ENCODE measurements around the gene PASK. TPM values are rescaled to one million over a fixed set of nuclear protein-coding genes. Genes with fewer than 3 reads are reported as not detected.

The PASK gene
- total and polyA plus RNA-seq, 2 experiments from 2014 or later, result 2.5 to 8.8 TPM

DNA sequence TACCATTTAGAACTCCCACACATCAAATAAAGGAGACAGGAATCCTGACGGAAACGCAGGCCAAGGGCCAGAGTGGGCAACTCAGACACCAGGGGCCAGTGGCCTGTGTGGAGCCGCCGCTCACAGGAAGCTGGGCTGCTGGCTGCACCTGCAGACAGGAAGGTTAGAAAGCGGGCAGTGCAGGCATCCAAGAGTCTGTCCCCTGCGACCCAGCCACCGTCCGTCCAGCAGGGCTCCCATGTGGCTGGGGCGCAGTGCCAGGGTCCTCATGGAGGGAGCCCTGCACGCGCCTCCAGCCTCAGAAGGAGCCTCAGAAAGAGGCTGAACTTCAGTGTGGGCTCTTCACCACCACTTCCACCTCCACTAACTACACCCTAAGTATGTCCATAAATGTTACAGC lies 36.7 kb upstream of the PASK start:
- 96% methylated on average over 11 of the region's 11 CpGs for WGBS (ENCODE audit: low lambda C conversion rate, missing lambda C conversion rate)
- Histone ChIP-seq H3K9me2 (replicated peaks; ENCODE audit: insufficient read depth) (no peaks in the 10 kb centered on the region), H3K27me3 (no peaks in the 10 kb centered on the region), H3K4me3 (no peak overlapping the region), H3K4me1 (ENCODE audit: insufficient read depth) (peaks cover 4% of the 10 kb centered on the region), H4K20me1 (ENCODE audit: insufficient read depth, poor library complexity, severe bottlenecking) (no peaks in the 10 kb centered on the region), H2AFZ (no peak overlapping the region), H3K36me3 (replicated peaks; ENCODE audit: insufficient read depth, low read depth) (no peaks in the 10 kb centered on the region), H3K27ac (no peak overlapping the region), H3K9me3 (ENCODE audit: low read depth) (no peaks in the 10 kb centered on the region), H3K79me2 (no peaks in the 10 kb centered on the region), H3K4me2 (no peak overlapping the region)
- no peak for DNase-seq (ENCODE audit: low spot score)
- no peak for TF ChIP-seq EZH2phosphoT487 (IDR thresholded peaks at IDR 0.05; ENCODE audit: low read depth, severe bottlenecking, unreplicated experiment)
- no peak for TF ChIP-seq EZH2 (IDR thresholded peaks at IDR 0.05; ENCODE audit: borderline replicate concordance)

DNA sequence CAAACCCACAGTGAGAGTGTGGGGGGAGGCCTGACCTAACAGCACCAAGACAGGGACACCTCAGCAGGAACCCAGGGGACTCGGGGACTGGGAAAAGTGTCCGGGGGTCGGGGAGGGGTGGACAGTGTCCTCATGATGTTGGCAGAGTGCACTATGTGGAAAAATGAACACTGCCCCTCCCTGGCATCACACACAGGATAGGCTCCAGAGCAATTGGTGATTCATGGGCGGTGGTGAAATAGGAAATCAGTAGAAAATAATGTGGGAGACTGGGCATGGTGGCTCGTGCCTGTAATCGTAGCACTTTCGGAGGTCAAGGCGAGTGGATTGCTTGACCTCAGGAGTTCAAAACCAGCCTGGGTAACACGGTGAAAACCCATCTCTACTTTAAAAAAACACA lies 35.6 kb upstream of the PASK start:
- Histone ChIP-seq H2AFZ (no peak overlapping the region), H3K27ac (no peak overlapping the region), H3K36me3 (replicated peaks; ENCODE audit: insufficient read depth, low read depth) (no peaks in the 10 kb centered on the region), H3K27me3 (no peaks in the 10 kb centered on the region), H3K79me2 (no peaks in the 10 kb centered on the region), H3K4me3 (no peak overlapping the region), H3K9me2 (replicated peaks; ENCODE audit: insufficient read depth) (no peaks in the 10 kb centered on the region), H3K4me1 (ENCODE audit: insufficient read depth) (peaks cover 4% of the 10 kb centered on the region), H3K4me2 (no peak overlapping the region), H3K9me3 (ENCODE audit: low read depth) (no peaks in the 10 kb centered on the region), H4K20me1 (ENCODE audit: insufficient read depth, poor library complexity, severe bottlenecking) (no peaks in the 10 kb centered on the region)
- DNase-seq (ENCODE audit: low spot score), result no peak
- TF ChIP-seq EZH2 (IDR thresholded peaks at IDR 0.05; ENCODE audit: borderline replicate concordance) (no peak), EZH2phosphoT487 (IDR thresholded peaks at IDR 0.05; ENCODE audit: low read depth, severe bottlenecking, unreplicated experiment) (no peak)
- TF ChIP-seq, protein P1, sequence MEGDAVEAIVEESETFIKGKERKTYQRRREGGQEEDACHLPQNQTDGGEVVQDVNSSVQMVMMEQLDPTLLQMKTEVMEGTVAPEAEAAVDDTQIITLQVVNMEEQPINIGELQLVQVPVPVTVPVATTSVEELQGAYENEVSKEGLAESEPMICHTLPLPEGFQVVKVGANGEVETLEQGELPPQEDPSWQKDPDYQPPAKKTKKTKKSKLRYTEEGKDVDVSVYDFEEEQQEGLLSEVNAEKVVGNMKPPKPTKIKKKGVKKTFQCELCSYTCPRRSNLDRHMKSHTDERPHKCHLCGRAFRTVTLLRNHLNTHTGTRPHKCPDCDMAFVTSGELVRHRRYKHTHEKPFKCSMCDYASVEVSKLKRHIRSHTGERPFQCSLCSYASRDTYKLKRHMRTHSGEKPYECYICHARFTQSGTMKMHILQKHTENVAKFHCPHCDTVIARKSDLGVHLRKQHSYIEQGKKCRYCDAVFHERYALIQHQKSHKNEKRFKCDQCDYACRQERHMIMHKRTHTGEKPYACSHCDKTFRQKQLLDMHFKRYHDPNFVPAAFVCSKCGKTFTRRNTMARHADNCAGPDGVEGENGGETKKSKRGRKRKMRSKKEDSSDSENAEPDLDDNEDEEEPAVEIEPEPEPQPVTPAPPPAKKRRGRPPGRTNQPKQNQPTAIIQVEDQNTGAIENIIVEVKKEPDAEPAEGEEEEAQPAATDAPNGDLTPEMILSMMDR (IDR thresholded peaks at IDR 0.05; ENCODE audit: poor library complexity), result no peak
- WGBS (ENCODE audit: low lambda C conversion rate, missing lambda C conversion rate), result 78% methylated on average over 9 of the region's 9 CpGs

DNA sequence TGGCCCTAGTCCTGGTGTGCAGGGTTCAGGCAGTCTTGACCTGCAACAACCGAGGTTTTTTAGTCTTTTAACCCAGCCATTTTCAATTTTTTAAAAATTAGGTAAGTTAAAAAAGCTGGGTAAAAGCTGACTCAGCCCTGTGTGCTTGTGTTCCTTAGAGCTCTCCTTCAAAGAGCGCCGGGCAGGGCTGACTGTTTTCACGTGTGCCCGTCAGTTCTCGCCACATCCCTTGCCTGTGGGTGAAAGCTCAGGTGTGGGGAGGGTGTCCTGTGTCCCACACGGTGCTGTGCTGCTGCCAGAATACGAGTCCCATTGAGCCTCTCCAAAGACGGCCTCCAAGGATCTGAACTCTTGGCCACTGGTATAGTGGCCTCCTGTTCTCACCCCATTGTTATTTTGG lies 33.9 kb upstream of the PASK start:
- Histone ChIP-seq H3K9me2 (replicated peaks; ENCODE audit: insufficient read depth) (no peaks in the 10 kb centered on the region), H3K79me2 (no peaks in the 10 kb centered on the region), H4K20me1 (ENCODE audit: insufficient read depth, poor library complexity, severe bottlenecking) (no peaks in the 10 kb centered on the region), H3K27ac (no peak overlapping the region), H3K4me2 (no peak overlapping the region), H3K36me3 (replicated peaks; ENCODE audit: insufficient read depth, low read depth) (no peaks in the 10 kb centered on the region), H3K9me3 (ENCODE audit: low read depth) (no peaks in the 10 kb centered on the region), H3K4me1 (ENCODE audit: insufficient read depth) (peaks cover 3% of the 10 kb centered on the region), H3K4me3 (no peak overlapping the region), H2AFZ (no peak overlapping the region), H3K27me3 (no peaks in the 10 kb centered on the region)
- DNase-seq (ENCODE audit: low spot score), result no peak
- TF ChIP-seq EZH2 (IDR thresholded peaks at IDR 0.05; ENCODE audit: borderline replicate concordance) (no peak), EZH2phosphoT487 (IDR thresholded peaks at IDR 0.05; ENCODE audit: low read depth, severe bottlenecking, unreplicated experiment) (no peak)
- TF ChIP-seq, protein P1 (IDR thresholded peaks at IDR 0.05; ENCODE audit: poor library complexity), result no peak
- WGBS (ENCODE audit: low lambda C conversion rate, missing lambda C conversion rate), result 93% methylated on average over 9 of the region's 9 CpGs

- H2AFZ ChIP-seq, result no peak overlapping the region
- H3K27ac ChIP-seq, result no peak overlapping the region
- H3K4me3 ChIP-seq, result no peak overlapping the region
- TF ChIP-seq, protein P1 (IDR thresholded peaks at IDR 0.05; ENCODE audit: poor library complexity), result no peak
- TF ChIP-seq EZH2phosphoT487 (IDR thresholded peaks at IDR 0.05; ENCODE audit: low read depth, severe bottlenecking, unreplicated experiment), result no peak
- TF ChIP-seq EZH2 (IDR thresholded peaks at IDR 0.05; ENCODE audit: borderline replicate concordance), result no peak
- no peaks in the 10 kb centered on the region for H4K20me1 ChIP-seq (ENCODE audit: insufficient read depth, poor library complexity, severe bottlenecking)
- H3K36me3 ChIP-seq (replicated peaks; ENCODE audit: insufficient read depth, low read depth), result no peaks in the 10 kb centered on the region
- no peaks in the 10 kb centered on the region for H3K27me3 ChIP-seq
- H3K4me2 ChIP-seq, result no peak overlapping the region
- H3K9me2 ChIP-seq (replicated peaks; ENCODE audit: insufficient read depth), result no peaks in the 10 kb centered on the region
- no peaks in the 10 kb centered on the region for H3K9me3 ChIP-seq (ENCODE audit: low read depth)
- no peaks in the 10 kb centered on the region for H3K79me2 ChIP-seq
- no peaks in the 10 kb centered on the region for H3K4me1 ChIP-seq (ENCODE audit: insufficient read depth)
- no peak for DNase-seq (ENCODE audit: low spot score)
- 96% methylated on average over 28 of the region's 28 CpGs for WGBS (ENCODE audit: low lambda C conversion rate, missing lambda C conversion rate)
Observed at GRCh38 chr2:241182531-241183133, 33.4 kb upstream of the PASK start.

All from hepatocyte (in vitro differentiated cells).